ENCODE results near the gene RTEL1.
A peak's percentile ranks its signal among the peaks of the same experiment; 100 is the strongest.

The RTEL1 gene

GRCh38 chr20:63690898-63691710, 33.0 kb downstream of the RTEL1 start:
- no peak overlapping the region for H3K4me3 ChIP-seq (replicated peaks; ENCODE audit: low read depth, low read length)
- DNase-seq (ENCODE audit: extremely low read depth, low read depth) = no peak
- no peak for TF ChIP-seq CTCF (IDR thresholded peaks at IDR 0.05; ENCODE audit: low read depth, low read length, missing control alignments)

- no peak for TF ChIP-seq CTCF (IDR thresholded peaks at IDR 0.05; ENCODE audit: low read depth, low read length, missing control alignments)
- no peak overlapping the region for H3K4me3 ChIP-seq (replicated peaks; ENCODE audit: low read depth, low read length)
- DNase-seq (ENCODE audit: extremely low read depth, low read depth) = no peak
Measured at GRCh38 chr20:63691711-63692435, 33.8 kb downstream of the RTEL1 start.

GRCh38 chr20:63692436-63693082, 34.4 kb downstream of the RTEL1 start:
- peak; percentile 5 for TF ChIP-seq CTCF (IDR thresholded peaks at IDR 0.05; ENCODE audit: low read depth, low read length, missing control alignments)
- no peak overlapping the region for H3K4me3 ChIP-seq (replicated peaks; ENCODE audit: low read depth, low read length)
- DNase-seq (ENCODE audit: extremely low read depth, low read depth) = no peak

- no peak for TF ChIP-seq CTCF (IDR thresholded peaks at IDR 0.05; ENCODE audit: low read depth, low read length, missing control alignments)
- no peak overlapping the region for H3K4me3 ChIP-seq (replicated peaks; ENCODE audit: low read depth, low read length)
- DNase-seq (ENCODE audit: extremely low read depth, low read depth) = no peak
Measured at GRCh38 chr20:63693083-63693732, 35.1 kb downstream of the RTEL1 start.

GRCh38 chr20:63693733-63694583, 35.8 kb downstream of the RTEL1 start:
- TF ChIP-seq CTCF (IDR thresholded peaks at IDR 0.05; ENCODE audit: low read depth, low read length, missing control alignments) = no peak
- no peak overlapping the region for H3K4me3 ChIP-seq (replicated peaks; ENCODE audit: low read depth, low read length)
- no peak for DNase-seq (ENCODE audit: extremely low read depth, low read depth)

Measured in HFF-Myc (cell line).